HG03520 (cell line): Measurements from ENCODE around the gene CATSPER1.

Experiments
- ATAC-seq: cut with Tn5 transposase; IDR thresholded peaks from one replicate; pipeline ENCODE4 v1.9.1; 2021; ENCODE audit warnings: mild to moderate bottlenecking, moderate library complexity; ENCODE audit not compliant: unreplicated experiment

CATSPER1 gene

DNA sequence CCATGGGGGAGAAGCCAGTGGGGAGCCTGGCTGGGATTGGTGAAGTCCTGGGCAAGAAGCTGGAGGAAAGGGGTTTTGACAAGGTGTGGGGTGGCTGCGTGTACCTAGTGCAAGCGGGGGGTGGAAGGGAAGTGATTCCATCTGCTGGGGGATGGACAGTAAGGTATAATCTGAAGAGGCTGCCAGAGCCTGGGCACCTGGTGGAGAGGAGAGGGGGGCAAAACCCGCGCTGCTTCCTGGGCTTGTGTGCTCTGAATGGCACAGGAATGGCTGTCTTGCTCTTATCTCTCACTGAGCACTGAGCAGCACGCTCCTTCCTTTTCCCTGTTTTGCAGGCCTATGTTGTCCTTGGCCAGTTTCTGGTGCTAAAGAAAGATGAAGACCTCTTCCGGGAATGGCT lies 23.0 kb downstream of the CATSPER1 start:
- no peak for ATAC-seq

DNA sequence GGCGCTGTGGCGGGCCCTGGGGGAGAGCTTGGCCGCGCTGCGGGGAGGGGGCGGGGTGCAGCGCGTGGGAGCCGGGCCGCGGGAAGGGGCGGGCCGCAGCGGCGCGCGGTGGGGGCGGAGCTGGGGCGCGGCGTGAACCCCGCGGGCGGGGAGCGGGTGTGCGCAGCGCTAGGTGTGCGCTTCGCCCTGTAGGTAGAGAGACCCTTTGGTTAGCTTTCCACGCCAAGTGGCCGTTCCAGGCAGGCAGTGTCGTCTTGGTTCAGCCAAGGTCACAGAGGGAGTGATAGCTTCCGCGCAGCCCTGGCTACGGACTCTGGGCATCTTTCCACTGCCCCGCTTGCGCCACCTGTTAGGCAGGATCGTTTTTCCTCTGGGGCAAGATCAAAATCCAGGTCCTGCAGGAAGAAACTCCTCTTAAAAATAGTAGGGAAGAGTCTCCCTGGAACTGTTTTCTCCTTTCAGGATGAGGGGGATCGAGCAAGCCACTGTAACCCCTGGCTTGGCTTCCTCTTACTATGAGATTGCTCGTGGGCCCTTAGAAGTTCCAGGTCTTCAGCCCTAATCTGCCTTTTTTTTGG lies 23.5 kb downstream of the CATSPER1 start:
- peak; percentile 38 for ATAC-seq

DNA sequence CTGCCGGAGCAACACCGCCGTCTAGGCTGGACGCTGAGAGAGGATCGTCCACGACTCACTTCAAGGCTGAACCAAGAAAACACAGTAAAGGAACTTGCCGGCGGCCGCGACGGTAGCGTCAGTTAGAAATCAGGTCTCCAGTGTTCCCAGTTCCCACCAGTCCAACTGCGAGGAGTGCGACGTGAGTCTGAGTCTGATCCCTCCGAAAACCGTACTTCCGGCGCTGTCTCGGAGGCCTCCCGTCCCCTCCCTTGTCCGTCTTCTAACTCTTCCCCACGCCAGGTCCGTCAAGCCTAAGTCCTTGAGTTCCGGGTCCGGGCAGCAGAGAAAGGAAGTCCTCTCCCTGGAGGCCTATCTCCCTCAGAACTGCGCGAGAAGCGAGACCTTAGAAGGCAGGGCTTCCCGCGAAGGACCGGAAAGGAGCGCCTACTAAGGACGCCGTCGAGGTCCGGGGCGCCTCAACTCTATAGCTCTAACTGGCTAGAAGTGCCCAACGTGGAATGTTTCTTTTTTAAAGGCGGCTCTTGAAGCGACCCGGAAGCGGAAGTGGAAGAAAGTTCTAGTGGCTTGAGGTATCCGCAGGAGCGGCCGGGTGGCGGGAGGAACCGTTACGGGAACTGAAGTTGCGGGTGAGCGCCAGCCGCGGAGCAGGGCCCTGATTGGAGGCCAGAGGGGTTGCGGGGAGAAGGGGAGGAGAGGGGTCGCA lies 24.2 kb downstream of the CATSPER1 start, which contains the start of the genes BANF1 and EIF1AD:
TSS of gene BANF1 (plus strand) at position 562 of the 706 bp plus-strand sequence. CDS start 748 bp downstream, outside the sequence.
TSS of gene EIF1AD (minus strand) at position 216 of the 706 bp plus-strand sequence. CDS start 1,768 bp downstream, outside the sequence.
- ATAC-seq, result peak; percentile 67

DNA sequence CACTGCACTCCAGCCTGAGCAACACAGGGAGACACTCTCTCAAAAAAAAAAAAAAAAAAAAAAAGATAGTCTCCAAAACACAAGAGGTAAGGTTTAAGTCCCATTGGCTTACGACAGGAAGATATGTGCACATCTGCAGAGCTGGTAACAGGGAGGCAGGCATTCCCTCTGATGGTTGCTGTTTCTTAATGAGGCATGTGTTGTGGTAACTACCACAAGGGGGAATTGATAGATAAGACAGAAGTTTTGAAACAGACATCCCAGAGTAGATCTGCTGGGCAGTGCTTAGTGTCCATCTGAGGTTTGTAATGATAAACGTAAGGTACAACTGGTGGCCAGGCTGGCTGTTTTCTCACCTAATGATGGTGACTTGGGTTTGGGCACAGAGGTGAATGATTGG lies 29.0 kb downstream of the CATSPER1 start:
- no peak for ATAC-seq

DNA sequence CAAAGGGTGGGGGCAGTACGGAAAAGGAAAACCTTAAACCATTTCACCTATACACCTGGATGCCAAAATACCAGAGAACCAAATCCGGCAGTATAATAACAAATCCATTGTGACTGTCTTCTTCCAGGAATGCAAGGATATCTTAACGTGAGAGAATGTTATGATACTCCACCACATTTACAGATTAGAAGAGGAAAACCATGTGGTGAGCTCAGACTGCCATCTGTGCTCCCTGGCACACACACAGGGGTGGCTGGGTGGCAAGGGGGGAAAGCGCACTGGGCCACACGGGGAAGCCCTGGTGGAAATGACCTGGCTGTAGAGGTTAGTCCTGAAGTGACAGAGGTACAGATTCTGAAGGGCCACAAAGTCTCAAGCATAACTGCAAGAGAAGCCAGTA lies 34.2 kb downstream of the CATSPER1 start:
- ATAC-seq, result no peak

DNA sequence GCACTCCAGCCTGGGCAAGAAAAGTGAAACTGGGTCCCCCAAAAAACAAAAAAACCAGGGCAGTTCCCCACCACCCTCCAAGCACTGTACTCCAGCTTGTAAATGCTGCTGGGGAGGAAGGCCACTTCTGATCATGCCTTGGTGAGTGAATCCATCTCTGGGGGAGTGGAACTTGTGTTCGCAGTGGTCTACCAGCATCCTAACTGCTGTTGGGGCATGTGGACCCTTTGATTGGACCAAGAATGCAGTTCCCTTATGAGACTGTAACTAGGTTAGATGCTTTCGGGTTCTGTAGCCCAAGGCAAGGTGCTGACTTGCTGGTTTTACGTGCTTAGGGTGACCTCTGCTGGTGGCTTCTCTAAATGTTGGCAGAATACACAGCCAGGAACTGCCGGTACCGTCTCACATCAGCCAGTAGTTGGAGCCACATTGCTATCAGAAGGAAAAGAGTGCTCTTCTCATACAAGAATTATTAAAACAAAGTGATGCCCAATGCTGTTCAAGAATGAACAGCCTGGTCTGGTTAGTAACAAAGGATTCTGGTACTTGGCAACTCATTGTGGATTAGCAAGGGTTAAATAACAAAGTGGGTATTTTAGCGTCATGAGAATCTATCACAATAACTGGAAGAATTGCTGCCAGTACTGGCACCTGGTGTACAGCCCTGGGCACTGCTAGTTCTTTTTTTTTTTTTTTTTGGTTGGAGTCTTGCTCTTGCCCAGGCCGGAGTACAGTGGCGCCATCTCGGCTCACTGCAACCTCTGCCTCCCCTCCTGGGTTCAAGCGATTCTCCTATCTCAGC lies 37.3 kb downstream of the CATSPER1 start:
- peak; percentile 90 for ATAC-seq

DNA sequence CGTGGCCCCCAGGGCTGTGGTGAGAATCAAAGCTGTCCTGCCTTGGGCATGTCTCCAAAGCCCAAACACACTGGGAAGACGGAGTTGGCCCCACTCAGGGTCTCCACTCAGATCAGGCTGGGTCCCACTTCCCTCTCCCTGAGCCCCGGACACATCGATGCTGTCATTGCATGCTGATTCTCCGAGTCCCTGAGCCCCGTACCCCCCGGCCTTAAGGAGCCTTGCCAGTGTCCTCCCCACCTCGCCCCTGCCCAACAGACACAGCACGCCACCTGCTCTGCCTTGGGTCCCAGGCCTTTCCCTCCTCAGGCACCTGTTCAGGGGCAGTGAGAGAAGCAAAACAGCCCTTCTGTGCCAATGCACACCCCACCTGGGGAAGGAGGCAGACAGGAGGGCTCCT lies 38.9 kb downstream of the CATSPER1 start:
- ATAC-seq, result no peak

DNA sequence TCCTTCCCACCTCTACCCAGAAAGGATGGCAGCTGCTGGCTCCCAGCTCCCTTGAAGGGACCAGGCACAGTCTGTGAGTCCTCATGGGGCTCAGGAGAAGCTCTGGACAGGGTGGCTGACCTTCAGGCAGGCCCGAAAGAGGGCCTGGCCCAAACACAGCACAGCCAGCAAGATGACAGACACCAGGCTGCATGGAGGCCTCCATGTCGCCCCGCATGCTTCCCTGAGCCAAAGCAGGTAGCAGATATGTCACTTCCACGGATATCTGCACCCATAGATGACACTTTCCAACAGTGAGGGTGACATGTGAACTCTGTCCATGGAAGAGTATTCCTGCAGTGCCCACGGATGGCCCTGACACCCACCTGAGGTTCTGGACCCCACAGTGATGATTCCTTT lies 42.7 kb downstream of the CATSPER1 start:
- no peak for ATAC-seq

DNA sequence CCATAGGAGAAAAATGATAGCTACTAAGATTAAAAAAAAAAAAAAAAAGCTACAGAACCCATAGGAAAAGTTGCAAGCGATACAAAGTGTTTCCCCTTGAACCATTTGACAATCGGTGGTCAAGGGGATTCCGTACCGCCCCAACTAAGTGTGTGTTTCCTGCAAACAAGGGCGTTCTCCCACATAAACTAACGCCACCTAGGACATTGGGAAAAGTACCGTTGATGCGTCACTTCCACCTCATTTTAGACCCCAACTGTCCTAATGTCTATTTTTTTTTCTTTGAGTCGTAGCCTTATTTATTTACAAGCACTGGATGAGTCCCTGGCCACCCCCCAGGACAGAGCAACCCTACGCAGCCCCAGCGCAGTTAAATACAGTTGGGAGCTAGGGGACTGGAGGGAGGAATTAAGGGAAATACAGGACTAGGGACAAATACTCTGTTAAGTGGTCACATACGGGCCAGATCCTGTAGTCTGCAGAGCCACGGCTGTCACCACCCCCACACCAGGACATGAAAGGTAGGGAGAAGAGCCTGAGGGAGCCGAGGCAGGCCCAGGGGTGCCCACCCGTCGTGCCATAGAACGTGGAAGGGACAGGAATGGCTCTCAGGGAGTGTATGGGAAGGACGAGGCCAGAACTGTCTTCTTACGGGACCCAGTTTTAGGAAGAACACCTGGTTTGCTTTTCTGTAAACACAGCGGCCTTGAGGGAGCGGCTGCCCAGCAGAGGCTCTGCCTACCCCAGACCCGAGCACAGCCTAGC lies 43.3 kb downstream of the CATSPER1 start:
- no peak for ATAC-seq

DNA sequence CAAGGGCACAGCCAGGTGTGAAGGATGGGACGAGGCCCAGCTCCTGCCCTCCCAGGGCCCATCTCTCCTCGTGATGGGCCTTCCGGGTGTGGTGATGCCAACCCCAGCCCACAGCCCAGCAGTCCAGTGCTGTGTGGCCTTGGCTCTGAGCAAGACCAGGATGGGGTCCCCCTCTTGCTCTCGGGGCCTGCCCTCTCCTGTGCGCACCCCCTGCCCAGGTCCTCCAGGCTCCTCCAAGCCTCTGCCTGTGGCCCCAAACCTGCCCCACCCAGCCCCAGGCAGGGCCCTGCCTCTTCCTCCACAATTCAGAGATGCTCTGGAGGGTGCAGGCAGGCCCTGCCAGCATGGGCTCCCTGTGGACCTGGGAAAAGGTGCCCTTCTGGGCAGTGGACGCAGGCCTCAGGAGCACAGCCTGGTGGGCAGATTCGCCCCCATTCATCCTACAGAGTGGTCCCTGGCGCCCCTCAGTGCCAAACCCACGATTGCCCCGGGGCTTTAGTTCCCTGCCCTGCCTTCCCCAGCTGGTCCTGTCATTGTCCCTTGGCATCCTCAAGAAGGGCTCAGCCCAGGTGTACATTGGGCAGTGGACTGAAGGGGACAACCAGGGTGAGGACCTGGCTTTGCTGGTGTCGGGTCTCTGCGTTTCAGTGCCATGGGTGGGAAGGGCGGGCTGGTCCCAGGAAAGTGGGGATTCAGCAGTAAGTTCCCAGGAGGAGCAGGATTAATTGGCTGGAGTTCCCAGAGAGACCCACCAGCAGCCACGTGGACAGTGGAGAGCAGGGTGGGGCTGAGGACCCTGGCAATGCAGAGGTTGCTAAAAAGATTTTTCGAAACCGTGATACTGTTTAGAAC lies 44.1 kb downstream of the CATSPER1 start:
- no peak for ATAC-seq

DNA sequence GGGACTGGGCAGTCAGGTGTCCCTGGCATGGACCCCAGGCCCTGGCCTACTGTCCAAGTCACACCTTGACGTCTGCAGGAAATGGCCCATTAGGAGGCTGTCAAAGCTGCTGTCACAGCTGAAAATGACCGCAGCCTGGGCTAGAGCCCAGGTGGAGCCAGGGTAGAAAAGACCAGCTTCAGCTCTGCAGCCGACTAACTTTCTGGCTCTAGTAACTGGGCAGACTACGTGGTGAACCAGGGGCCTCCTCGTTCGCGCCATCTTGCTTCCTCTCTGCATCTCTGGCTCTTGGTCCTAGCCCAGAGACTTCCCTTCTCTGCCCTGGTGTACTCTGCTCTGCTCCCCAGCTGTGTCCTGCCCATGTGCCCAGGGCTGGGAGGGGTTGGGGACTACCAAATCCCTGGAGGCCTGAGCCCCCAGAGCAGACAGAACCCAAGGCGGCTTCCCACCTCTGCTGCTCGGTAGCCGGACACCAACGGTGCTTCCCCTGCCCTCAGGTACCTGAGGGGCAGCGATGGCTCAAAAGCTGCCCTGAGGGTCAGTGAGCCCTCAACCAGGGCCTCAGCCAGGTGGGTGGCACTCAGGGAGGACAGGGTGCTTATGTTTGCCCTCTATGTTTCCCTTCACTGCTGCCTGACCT lies 45.1 kb downstream of the CATSPER1 start:
- ATAC-seq, result no peak

DNA sequence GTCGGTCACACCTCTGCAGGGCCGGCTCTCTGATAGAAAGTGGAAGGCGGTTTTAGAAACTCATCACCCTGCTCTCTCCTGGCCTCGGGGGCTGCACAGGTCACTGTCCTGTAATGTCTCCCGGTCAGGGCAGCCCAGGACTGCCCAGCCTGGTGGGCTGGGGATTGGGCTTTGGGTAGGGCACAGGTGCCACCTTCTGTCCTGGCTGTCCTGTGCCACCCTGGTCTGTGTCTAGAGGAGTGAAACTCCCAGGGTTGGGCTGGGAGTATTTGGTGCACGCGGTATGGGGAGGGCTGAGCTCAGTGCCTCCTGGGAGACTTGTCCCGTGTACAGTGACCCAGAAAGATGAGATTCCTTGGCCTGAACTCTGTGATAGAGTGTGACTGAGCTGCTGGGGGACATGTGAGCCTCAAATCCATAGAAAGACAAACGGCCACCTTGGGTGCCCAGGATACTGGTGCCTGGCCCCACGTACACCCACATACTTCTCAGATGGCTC lies 47.0 kb downstream of the CATSPER1 start:
- ATAC-seq, result no peak

DNA sequence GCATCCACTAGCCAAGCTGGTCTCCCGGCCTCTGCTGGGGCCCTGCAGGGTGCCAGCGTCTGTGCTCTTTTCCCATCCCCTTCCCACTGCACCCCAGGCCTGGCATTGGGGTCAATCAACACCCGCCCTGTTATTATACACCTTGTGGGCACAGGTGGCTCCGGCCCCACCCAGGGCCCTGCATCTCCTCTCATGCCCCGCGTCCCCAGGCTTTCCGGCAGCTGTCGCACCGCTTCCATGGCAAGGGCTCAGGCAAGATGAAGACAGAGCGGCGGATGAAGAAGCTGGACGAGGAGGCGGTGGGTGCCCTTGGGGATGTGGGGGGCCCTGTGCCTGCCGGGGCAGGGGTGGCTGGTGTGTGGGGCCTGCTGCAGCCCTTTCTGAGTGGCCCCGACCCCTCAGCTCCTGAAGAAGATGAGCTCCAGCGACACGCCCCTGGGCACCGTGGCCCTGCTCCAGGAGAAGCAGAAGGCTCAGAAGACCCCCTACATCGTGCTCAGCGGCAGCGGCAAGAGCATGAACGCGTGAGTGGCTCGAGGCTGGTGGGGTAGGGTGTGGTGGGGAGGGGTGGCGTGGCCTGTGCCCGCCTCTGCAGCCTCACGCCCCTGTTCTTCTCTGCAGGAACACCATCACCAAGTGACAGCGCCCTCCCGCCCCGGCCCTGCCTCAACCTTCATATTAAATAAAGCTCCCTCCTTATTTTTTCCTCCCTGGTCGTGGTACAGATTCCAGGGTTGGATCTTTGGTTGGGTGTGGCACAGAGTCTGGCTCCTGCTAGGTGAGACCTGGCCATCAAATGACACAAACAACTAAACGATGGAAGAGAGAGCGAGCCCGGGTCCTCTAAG lies 47.7 kb downstream of the CATSPER1 start:
- ATAC-seq, result no peak

DNA sequence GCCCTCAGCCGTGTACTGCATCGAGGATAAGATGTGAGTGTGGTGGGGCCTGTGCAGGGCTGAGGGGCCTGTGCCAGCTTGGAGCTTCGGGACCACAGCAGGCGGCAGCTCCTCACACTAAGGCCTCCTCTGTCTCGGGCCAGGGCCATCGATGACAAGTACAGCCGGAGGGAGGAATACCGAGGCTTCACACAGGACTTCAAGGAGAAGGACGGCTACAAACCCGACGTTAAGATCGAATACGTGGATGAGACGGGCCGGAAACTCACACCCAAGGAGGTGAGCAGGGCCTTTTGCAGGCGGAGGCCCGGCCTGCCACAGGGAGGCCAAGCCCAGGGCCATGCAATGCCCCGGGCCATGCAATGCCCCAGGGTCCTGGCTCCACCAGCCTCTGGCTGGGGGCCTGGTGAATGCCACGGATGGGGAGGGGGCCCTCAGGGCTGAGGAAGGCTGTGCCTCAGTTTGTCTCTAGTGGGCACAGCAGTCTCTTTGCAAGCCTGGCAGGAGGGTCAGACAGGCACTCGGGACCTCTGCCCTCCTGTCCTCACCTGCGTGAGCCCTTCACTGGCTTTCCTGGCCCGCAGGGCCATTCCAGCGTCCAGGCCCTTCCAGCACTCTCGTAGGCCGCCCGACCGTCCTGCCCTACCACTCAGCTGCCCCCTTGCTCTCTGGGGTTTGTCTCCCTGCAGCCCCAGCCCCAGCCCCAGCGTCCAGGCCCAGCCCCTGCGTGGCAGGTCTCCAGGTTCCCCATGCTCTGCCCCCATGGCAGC lies 48.5 kb downstream of the CATSPER1 start:
- ATAC-seq, result no peak

DNA sequence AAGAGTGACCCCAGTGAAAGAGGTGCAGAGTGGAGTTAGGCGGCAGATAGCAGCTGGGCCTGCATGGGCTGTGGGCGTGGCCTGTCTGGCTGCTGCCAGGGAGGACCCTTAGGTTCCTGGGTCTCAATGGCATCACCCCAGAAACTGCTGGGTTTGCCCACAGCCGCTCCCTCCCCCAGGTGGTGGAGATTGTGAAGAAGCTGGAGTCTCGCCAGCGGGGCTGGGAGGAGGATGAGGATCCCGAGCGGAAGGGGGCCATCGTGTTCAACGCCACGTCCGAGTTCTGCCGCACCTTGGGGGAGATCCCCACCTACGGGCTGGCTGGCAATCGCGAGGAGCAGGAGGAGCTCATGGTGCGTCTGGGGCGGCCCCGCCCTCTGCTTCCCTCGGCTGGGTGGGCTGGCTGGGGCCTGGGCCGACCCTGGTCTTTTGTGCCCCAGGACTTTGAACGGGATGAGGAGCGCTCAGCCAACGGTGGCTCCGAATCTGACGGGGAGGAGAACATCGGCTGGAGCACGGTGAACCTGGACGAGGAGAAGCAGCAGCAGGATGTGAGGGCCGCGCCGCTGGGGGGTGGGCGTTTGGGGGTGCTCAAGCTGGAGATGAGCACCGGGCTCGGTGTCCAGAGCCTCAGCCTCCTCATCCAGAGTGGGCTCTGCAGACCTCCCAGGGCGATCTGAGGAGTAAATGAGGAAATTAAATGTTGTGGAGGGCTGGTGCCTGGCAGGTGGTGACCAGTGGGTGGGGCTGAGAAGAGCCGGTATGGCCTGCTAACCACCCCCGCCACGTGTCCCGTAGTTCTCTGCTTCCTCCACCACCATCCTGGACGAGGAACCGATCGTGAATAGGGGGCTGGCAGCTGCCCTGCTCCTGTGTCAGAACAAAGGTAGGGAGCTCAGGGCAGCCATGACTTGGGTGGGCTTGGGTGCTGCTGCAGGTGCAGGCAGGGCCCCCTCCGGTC lies 49.8 kb downstream of the CATSPER1 start:
- ATAC-seq, result no peak

DNA sequence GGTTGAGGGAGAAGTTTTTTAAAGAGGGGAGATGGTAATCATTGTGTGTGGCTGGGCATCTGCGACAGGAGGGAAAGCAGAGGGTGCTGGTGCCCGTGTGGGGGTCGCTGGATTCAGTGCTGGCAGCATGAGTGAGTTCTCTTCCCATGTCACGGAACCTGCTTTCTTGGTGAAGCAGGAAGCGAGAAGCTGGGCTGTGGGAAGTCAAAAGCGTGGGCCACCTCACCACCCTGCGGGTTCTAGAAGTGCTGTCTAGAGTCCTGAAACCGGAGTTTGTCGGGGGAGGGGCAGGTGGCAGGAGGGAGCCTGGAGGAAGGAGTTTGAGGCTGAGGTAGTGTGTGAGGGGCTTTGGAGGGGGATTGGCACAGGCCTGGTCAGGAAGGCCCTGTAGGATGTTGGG lies 50.5 kb downstream of the CATSPER1 start:
- no peak for ATAC-seq
